G401 (cell line): ENCODE results near the gene ROM1. TPM values are rescaled to one million over a fixed set of nuclear protein-coding genes. Genes with fewer than 3 reads are reported as not detected.
A peak's percentile ranks its signal among the peaks of the same experiment; 100 is the strongest.
"Not testable (repeated sequence)": the region's sequence is repeated elsewhere in the genome, so short reads cannot be mapped to it uniquely, and the experiment has no call there.

Source experiments
- DNase-seq: peaks from one replicate; pipeline ENCODE4 v3.0.0-alpha.2; 2015; ENCODE audit warnings: low spot score
- in situ Hi-C: cut with HindIII; loops from 2 replicates; pipeline ENCODE4 v1.10.0; 2016; ENCODE audit warnings: low sequenced_read_pairs, mixed read lengths
- total RNA-seq: library from RNA; depleted of rRNA; stranded (reverse); fragments of >200 nt; shearing (Covaris generic); gene quantifications from 2 replicates; pipeline ENCODE4 v1.2.3, GENCODE V29; 2014

Gene ROM1
- total RNA-seq, 1 experiment from 2014 or later = 14.9 TPM

DNA sequence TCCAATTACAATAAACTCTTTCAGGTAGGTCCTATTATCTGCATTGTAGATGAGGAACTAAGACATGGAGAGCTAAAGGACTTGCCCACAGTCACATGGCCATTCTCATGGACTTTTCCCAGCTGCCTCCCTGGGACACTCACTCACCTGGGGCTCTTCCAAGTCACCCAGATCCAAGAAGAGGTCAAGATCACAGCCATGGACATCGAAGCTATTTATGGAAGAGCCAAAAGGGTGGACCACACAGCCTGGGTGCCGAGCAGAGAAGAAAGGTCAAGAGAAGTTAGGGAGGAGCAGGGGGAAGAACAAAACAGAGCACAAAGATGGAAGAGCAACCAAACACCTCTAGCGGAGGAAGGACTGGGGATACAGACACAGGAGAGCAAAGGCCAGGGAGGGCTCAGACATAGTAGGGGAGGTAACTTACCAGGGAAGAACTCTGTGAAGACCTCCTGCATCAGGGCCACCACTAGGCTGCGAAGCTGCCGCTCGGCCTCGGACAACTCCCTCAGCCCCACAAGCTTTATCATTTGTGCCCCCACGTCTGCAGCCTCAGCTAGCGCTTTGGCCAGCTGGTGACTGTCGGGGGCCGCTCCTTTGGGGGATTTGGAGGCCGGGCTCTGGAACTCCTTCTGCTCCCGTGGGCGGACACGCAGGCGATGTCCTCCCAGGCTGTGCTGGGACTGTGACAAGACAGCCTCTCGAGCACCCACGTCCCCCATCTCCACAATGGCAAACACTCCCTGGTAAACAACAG lies 31.9 kb upstream of the ROM1 start:
- DNase-seq = no peak
- in situ Hi-C loops = no loop called here

GRCh38 chr11:62581735-62582134 lies 31.3 kb upstream of the ROM1 start:
- in situ Hi-C loops, DNase-seq: not testable (repeated sequence)

- in situ Hi-C loops = not testable (repeated sequence)
These were observed 27.7 kb upstream of the ROM1 start for GRCh38 chr11:62585356-62585755.

GRCh38 chr11:62588966-62589637 lies 24.0 kb upstream of the ROM1 start:
- in situ Hi-C loops = no loop called here
- no peak for DNase-seq

More at GRCh38 chr11:62585356-62585755, 27.7 kb upstream of the ROM1 start:
- DNase-seq = not testable (repeated sequence)

DNA sequence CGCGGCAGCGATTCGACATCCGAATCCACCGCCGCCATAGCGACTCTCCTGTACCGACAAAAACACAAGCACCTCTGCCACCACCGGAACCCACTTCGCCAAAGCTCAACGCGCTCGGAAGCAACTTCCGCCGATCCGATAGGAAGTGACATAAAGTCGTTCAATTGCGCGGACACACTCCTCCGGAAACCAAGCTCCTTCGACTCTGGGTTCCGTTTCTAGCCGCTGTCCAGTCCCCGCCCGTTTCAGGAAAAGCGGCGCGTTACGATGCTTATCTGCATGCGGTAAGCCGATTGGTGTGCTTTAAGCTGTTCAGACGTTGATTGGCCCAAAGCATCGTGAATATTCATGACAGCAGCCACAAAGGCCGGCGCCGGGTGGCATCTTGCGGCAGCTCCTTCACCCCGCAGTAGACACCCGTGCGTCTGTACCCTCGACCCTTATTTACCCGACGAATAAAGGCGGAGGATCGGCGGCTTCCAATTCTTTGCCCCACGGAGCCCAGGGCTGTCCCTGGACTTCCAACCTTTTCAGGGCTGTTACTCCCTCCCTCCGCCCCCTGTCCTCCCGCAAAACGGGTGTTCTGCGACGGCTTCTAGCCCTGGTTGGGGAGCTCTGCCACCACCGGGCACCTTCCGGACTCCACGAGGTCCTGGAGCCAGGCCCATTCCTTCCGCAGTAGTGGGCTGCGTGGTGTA lies 21.5 kb upstream of the ROM1 start, which contains the start of gene TUT1:
Gene TUT1 (minus strand): TSS at position 76 of the 698 bp plus-strand sequence. CDS start 38 bp downstream, at position 38.
- DNase-seq = peak; percentile 100
- in situ Hi-C loops = no loop called here

- no peak for DNase-seq
- in situ Hi-C loops = no loop called here
These were observed 20.8 kb upstream of the ROM1 start for GRCh38 chr11:62592146-62592815.

- in situ Hi-C loops = no loop called here
- DNase-seq = no peak
These were observed 20.1 kb upstream of the ROM1 start for GRCh38 chr11:62592989-62593421.

- in situ Hi-C loops = no loop called here
- DNase-seq = peak; percentile 58
These were observed 19.5 kb upstream of the ROM1 start for GRCh38 chr11:62593434-62594044.

- DNase-seq = no peak
- in situ Hi-C loops = loop anchor here (5.0 kb wide), 1 partner anchor 77 kb away; the partner anchor contains the start of genes LBHD1 and UQCC3
These were observed 17.9 kb upstream of the ROM1 start for GRCh38 chr11:62595124-62595523.

GRCh38 chr11:62599069-62599696 lies 13.9 kb upstream of the ROM1 start:
- in situ Hi-C loops = loop anchor here (5.0 kb wide), 1 partner anchor 73 kb away; the partner anchor contains the start of genes LBHD1 and UQCC3
- DNase-seq = peak; percentile 92

- in situ Hi-C loops = loop anchor here (5.0 kb wide), 1 partner anchor 72 kb away; the partner anchor contains the start of genes LBHD1 and UQCC3
- DNase-seq = no peak
These were observed 13.2 kb upstream of the ROM1 start for GRCh38 chr11:62599901-62600300.

- in situ Hi-C loops = no loop called here
- DNase-seq = no peak
These were observed 12.5 kb upstream of the ROM1 start for GRCh38 chr11:62600367-62601121.

- no peak for DNase-seq
- in situ Hi-C loops = no loop called here
These were observed 12.0 kb upstream of the ROM1 start for GRCh38 chr11:62601122-62601371.

- in situ Hi-C loops = no loop called here
- peak; percentile 97 for DNase-seq
These were observed 11.5 kb upstream of the ROM1 start, which contains the start of gene MTA2 for GRCh38 chr11:62601372-62602140. Gene MTA2 (minus strand): TSS chr11:62601865. CDS start chr11:62601450, 415 bp downstream.

GRCh38 chr11:62602141-62603071 lies 10.7 kb upstream of the ROM1 start:
- in situ Hi-C loops = no loop called here
- peak; percentile 66 for DNase-seq

DNA sequence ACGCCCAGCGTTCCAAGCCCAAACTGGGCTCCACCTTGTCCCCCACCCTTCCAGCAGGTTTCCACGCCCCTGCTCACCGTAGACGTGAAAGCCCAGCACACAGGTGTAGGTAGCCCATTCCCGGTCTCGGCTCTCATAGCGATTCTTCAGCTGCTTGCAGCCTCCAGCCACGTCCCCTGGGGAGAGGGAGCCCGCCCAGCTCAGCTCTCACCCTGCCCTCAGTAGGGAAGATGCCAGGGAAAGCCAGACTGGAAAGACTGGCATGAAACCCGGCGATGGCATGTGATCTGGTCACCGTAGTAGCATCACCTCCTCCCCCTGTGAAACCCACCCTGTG lies 10.0 kb upstream of the ROM1 start:
- no peak for DNase-seq

More for the DNA sequence above, 10.0 kb upstream of the ROM1 start:
- in situ Hi-C loops = no loop called here
